Measurements from ENCODE around the gene NPBWR2.

DNA sequence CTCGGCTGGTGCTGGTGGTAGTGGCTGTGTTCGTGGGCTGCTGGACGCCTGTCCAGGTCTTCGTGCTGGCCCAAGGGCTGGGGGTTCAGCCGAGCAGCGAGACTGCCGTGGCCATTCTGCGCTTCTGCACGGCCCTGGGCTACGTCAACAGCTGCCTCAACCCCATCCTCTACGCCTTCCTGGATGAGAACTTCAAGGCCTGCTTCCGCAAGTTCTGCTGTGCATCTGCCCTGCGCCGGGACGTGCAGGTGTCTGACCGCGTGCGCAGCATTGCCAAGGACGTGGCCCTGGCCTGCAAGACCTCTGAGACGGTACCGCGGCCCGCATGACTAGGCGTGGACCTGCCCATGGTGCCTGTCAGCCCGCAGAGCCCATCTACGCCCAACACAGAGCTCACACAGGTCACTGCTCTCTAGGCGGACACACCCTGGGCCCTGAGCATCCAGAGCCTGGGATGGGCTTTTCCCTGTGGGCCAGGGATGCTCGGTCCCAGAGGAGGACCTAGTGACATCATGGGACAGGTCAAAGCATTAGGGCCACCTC lies 8.8 kb downstream of the NPBWR2 start:
- TF ChIP-seq EZH2 (IDR thresholded peaks at IDR 0.05; ENCODE audit: low read depth, unreplicated experiment), result no peak
- TF ChIP-seq, protein P1, sequence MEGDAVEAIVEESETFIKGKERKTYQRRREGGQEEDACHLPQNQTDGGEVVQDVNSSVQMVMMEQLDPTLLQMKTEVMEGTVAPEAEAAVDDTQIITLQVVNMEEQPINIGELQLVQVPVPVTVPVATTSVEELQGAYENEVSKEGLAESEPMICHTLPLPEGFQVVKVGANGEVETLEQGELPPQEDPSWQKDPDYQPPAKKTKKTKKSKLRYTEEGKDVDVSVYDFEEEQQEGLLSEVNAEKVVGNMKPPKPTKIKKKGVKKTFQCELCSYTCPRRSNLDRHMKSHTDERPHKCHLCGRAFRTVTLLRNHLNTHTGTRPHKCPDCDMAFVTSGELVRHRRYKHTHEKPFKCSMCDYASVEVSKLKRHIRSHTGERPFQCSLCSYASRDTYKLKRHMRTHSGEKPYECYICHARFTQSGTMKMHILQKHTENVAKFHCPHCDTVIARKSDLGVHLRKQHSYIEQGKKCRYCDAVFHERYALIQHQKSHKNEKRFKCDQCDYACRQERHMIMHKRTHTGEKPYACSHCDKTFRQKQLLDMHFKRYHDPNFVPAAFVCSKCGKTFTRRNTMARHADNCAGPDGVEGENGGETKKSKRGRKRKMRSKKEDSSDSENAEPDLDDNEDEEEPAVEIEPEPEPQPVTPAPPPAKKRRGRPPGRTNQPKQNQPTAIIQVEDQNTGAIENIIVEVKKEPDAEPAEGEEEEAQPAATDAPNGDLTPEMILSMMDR (conservative IDR thresholded peaks at IDR 0.05; ENCODE audit: low read depth in 2 of 2), result no peak
- TF ChIP-seq JUNB (IDR thresholded peaks at IDR 0.05; ENCODE audit: unreplicated experiment), result no peak
- TF ChIP-seq EZH2phosphoT487 (IDR thresholded peaks at IDR 0.05; ENCODE audit: unreplicated experiment), result no peak
- TF ChIP-seq POLR2AphosphoS5 (IDR thresholded peaks at IDR 0.05; ENCODE audit: low read depth), result no peak
- TF ChIP-seq, protein P2, sequence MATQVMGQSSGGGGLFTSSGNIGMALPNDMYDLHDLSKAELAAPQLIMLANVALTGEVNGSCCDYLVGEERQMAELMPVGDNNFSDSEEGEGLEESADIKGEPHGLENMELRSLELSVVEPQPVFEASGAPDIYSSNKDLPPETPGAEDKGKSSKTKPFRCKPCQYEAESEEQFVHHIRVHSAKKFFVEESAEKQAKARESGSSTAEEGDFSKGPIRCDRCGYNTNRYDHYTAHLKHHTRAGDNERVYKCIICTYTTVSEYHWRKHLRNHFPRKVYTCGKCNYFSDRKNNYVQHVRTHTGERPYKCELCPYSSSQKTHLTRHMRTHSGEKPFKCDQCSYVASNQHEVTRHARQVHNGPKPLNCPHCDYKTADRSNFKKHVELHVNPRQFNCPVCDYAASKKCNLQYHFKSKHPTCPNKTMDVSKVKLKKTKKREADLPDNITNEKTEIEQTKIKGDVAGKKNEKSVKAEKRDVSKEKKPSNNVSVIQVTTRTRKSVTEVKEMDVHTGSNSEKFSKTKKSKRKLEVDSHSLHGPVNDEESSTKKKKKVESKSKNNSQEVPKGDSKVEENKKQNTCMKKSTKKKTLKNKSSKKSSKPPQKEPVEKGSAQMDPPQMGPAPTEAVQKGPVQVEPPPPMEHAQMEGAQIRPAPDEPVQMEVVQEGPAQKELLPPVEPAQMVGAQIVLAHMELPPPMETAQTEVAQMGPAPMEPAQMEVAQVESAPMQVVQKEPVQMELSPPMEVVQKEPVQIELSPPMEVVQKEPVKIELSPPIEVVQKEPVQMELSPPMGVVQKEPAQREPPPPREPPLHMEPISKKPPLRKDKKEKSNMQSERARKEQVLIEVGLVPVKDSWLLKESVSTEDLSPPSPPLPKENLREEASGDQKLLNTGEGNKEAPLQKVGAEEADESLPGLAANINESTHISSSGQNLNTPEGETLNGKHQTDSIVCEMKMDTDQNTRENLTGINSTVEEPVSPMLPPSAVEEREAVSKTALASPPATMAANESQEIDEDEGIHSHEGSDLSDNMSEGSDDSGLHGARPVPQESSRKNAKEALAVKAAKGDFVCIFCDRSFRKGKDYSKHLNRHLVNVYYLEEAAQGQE (IDR thresholded peaks at IDR 0.05; ENCODE audit: unreplicated experiment), result no peak
- TF ChIP-seq CREB1 (CRISPR knock-in tag; IDR thresholded peaks at IDR 0.05; ENCODE audit: low read depth), result no peak

All from GM23338 (cell line).